NCI-H2081 (cell line): ENCODE results near the gene GABARAPL1.
"Not testable (repeated sequence)": the region's sequence is repeated elsewhere in the genome, so short reads cannot be mapped to it uniquely, and the experiment has no call there.

Experiments
- DNase-seq, 2 experiments: peaks; one replicate each; lab custom pipeline; 2025; lab: John Stamatoyannopoulos, UW

GABARAPL1 gene

DNA sequence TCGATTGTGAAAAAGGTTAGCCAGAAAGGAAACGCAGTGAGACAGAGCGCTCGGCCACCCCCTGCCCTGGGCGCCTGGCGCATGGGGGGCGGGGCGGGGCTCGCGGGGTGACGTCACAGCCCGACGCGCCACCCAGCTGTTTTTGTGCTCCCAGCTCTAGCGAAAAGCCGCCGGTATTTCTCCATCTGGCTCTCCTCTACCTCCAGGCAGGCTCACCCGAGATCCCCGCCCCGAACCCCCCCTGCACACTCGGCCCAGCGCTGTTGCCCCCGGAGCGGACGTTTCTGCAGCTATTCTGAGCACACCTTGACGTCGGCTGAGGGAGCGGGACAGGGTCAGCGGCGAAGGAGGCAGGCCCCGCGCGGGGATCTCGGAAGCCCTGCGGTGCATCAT, at the start of gene GABARAPL1:
TSS of gene GABARAPL1 (plus strand) at position 139 of the 393 bp plus-strand sequence. CDS start at position 392, 253 bp downstream.
- DNase-seq: peak; percentile 54 to 64

DNA sequence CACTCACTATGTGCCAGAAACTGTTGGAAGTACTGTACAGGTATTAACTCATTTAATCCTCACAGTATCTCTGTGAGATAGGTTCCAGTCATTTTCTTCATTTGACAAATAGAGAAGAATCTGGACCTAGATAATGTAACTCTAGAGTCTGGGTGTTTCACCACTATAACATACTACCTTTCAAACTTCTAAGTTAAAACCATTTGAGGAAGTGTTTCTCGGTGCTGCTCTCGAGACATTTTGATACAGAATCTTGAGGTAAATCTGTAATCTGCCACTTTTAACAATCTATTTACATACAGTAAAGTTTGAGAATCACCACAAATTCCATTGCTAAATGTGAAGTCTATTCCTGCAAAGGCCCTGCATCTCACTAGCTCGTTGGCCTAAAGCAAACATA, 49.6 kb upstream of the GABARAPL1 start:
- DNase-seq: no peak

DNA sequence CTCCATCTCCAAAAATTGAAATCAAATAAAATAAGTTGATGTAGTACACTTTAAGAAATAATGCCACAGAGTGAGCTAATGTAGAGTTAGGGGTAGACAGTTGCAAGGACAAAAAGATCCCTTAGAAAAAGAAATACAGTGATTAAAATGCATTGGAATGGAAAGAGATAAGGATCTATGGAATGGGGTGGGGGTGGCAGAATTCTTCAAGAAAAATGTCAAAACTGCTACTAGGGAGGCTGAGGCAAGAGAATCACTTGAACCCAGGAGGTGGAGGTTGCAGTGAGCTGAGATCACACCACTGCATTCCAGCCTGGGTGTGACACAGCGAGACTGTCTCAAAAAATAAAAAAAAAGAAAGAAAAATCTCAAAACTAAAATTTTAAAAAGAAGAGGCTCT, 47.3 kb upstream of the GABARAPL1 start:
- no peak for DNase-seq

DNA sequence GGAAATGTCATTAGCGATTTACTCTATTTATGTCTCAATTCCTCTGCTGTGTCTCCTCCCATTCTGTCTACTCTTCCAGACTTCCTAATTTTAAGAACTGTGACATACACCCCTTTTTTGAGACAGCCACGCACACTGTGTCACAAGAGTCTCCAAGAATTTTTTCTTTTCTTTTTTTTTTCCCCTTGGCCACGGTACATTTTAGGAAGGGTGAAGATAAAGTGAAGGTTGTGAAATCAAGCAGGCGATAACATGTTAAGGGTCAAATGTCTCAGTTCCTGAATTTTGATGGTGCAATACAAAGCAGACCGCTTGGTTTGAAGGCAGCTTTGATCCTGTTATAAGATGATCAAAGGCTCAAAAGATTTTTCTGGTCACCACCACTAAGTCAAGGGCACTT, 45.1 kb upstream of the GABARAPL1 start:
- no peak for DNase-seq

DNA sequence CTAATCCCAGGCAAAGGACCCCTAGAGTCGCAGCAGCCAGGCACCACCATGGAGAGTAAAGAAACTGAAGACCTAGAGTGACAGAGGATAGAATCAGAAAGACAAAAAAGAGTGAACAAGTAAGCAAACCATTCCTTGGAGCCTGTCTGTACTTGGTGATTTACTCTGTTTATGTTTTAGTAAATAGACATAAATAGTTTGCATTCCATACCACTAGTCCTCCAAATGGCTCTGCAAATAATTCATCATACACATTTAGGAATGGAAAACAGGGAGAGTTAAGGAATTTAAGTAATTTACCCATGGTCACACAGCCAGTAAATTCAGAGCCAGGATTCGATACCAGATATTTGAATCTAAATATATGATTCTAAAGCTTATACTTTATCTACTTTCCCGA, 43.6 kb upstream of the GABARAPL1 start:
- no peak for DNase-seq

DNA sequence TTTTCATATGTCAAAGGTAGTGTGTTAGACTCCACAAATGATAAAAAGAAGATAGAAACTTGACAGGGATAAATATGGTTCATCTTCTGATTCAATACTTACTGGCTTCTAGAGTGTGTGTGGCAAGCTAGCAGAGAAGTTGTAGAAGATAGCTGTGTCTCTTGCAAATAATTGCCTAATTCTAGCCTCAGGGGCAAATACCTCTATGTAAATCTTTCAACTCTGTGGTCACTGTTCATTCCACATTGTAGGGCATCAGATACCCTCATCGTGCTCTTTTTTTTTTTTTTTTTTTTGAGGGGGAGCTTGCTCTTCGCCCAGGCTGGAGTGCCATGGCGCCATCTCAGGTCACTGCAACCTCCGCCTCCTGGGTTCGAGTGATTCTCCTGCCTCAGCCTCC, 42.5 kb upstream of the GABARAPL1 start:
- no peak for DNase-seq

DNA sequence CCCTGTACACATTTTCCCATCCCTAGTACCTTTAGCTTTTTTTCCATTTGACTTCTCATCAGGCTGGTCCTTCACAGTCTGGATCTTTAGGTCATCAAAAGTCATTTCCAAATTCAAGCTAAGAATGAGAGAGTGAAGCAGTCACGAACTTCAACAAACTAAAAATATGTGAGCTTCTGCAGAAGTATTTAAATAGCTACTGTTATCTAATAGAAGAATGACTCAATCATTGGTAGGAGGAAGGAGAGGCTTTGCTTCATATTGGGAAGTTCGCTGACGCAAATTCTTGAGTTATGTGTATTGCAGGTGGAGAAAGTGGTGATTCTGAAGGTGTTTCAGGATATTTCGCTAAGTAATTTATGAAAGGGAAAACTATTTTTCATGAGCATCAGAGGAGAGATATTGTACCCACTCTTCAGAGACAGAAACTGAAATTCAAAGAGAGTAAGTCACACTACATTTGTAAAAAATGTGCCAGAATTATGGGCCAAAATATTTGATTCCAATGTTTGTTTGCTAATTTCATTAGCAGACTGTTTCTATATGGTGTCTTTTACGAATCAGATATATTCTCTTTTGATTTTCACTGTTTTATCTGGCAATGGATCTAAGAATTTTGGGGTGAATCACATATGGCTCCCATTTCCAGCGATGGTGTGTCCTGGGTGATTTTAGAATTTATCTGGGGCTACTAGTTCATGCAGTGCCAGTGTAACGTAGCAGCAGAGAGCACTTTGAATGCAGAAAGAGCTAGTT, 40.5 kb upstream of the GABARAPL1 start, which contains the start of gene OLR1:
TSS of gene OLR1 (minus strand) at position 160 of the 756 bp plus-strand sequence. CDS start at position 105, 55 bp downstream.
- DNase-seq: no peak

DNA sequence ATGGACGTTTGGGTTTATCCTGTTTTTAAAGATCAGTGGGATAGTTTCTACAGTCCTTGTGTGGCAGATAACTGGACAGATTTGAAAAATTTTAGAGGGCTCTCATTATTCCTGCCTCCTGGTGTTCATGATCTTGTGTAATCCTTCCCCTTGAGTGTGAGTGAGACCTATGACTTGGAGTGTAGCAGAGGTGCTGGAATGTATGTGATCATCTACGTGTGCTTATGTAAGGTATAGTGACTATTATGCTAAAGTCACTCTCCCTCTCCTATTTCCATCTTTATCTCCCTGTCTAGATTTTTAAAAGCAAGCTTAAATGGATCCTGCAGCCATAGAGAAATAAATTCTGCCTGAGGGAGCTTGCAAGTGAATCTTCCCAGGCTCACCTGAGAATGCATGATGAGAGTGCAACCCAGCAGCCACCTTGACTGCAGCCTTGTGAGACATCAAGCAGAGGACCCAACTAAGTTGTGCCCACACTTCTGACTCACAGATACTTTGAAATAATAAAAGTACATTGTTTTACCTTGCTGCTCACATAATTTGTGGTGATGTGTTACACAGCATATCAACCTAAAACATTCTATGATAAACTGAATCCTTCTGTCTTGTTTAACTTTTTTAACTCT, 37.6 kb upstream of the GABARAPL1 start:
- DNase-seq: no peak

DNA sequence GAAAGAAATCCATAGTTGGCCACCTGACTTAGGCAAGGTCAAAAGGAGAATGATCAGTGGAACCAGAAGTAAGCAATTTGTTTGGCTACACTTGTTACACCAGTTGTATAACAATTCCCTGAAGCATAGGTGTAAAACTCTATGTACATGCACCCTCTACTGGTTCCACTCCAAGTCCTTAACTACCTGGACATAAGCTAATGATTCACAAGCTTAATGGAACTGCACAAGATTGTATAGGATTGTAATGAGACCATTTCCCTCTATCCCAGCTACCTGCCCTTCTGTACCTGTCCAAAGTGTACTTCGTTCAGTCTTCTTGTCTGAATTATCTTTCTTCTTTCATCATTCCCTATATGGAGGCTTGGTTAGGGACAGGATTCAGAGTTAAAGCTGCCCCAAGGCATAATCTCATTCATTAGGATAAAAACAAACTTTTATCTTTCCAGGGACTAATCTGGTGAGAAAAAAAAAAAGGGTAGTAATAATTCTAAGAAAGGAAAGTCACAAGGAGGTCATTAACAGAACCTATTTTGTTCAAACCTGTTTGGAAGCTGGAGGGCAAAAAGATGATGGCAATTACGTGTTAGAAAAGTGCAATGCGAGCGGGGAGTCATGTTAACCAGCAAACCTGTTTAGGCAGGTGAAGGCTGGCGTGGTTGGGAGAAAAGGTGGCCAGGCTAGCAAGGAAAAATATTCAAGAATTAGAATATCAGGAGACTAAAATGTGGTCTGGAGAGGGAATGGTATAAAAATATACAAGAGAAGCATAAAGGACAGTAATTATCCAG, 36.6 kb upstream of the GABARAPL1 start:
- no peak for DNase-seq

DNA sequence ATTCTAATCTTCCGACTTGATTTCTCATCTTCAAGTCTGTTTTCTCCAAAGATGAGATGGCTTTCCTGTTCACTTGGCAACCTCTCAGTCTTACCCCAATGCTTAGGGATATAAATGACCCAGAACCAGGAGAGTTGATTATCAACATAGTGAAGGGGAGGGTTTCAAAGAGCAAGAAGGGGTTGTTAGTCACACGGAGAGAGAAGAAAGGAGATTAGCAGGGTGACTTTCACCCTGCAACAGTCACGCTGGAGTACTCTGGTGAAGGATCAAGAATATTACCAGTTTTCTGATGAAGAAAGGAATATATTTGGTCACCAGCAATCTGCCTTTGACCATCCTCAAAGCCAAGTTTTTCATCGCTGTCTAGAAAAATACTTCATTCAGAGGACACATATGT, 33.9 kb upstream of the GABARAPL1 start, which contains the start of gene TMEM52B:
TSS of gene TMEM52B (plus strand) at position 212 of the 400 bp plus-strand sequence. CDS start 543 bp downstream, outside the sequence.
- DNase-seq: no peak

DNA sequence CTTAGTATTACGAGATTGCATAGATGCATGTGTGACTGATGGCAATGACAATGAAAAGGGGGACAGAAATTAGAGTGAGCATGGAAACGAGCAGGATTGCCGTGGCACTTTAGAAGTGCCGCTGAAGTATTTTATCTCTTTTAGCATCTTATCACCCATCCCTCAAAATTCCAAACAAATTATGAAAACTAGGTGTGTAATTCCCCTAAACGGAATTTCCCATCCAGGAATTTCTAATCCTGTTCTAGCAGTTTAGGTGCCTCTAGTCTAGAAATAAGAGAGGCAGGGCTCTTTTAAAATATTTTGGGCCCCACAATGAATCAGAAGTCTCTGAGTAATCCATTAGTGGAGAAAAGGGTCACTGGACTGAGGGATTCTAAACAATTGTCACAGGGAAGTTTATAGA, 32.9 kb upstream of the GABARAPL1 start:
- DNase-seq: no peak

DNA sequence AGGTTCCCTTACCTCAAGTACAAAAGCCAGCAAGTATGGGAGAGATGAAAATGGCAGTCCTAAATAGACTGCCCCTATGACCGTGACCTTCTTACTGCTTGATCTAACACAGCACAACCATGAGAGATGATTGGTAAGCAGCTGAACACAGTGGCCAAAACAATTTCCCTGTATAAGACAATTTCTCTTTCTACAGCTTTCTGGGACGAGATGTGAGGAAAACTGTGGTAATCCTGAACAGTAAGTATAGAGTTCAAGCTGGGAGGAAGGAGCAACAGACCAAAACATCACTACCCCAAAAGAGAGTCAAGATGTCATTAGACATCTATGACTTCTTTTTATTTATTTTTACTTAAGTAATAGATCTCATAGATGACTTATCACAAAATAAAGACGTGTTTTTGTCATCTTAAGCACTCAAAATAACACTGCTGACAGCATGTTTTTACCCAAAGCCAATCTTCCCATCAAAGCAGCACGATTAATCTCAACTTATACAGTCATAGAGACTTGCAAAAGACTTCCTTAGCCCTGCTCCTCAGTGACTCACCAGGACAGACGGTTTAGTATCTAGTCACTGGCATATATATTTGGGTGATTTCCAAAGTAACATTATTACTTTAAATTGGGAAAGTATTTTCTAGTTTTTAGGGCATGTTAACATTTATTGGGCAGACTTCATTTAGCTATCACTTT, 30.2 kb upstream of the GABARAPL1 start:
- DNase-seq: no peak

DNA sequence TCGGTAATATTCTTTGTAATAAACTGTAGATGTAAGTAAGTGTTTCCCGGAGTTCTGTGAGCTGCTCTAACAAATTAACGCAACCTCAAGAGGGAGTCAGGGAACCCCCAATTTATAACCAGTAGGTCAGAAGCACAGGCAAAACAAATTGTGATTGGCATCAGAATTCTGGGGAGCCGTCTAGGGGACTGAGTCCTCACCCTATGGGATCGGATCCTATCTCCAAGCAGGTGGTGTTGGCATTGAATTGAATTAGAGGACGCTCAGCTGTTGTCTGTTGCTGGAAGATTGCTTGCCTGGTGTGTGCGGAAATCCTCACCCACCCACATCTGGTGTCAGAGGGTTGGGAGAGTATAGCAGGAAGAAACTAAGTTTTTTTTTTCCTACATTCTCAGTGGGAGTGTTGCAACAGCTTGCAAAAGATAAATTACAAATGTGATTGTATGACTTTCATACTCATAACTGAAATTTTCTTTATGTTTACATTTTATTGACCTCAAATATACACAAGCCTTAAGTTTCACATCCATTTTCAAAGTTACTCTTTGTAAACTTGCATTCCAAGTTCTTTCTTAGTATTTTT, 28.3 kb upstream of the GABARAPL1 start:
- no peak for DNase-seq

DNA sequence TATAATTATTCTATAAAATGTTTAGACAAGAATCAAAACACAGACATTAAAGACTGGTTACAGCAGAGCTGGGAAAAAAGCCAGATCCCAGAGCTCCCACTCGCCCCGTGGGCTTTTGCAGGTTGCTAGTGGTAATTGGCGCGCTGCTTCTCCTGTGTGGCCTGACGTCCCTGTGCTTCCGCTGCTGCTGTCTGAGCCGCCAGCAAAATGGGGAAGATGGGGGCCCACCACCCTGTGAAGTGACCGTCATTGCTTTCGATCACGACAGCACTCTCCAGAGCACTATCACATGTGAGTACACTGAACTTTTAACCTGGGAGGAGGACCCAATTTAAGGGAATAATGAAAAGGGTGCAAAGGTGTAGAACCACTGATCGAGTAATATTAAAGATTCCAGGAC, 26.4 kb upstream of the GABARAPL1 start:
- DNase-seq: no peak

DNA sequence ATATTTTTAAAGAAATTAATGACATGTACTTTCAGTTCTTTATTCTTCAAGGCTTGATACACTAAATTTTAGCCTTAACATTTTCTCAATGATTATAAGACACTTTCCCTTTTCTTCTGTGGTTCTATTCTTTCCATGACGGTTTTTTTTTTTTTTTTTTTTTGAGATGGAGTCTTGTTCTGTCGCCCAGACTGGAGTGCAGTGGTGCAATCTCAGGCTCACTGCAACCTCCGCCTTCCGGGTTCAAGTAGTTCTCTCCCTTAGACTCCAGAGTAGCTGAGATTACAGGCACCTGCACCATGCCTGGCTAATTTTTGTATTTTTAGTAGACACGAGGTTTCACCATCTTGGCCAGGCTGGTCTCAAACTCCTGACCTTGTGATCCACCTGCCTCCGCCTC, 25.7 kb upstream of the GABARAPL1 start:
- DNase-seq: not testable (repeated sequence)

DNA sequence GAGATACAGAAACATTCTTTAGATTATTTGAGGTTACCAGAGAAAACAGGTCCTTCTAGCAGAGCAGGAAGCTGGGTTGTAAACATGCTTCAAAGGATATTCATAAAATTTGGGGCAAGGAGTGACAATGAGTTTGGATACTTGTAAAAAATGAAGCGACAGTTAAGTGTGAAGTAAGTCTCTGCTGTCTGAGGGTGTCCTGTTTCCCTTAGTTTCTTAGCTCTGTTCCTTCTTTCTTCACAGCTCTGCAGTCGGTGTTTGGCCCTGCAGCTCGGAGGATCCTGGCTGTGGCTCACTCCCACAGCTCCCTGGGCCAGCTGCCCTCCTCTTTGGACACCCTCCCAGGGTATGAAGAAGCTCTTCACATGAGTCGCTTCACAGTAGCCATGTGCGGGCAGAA, 23.0 kb upstream of the GABARAPL1 start:
- no peak for DNase-seq

DNA sequence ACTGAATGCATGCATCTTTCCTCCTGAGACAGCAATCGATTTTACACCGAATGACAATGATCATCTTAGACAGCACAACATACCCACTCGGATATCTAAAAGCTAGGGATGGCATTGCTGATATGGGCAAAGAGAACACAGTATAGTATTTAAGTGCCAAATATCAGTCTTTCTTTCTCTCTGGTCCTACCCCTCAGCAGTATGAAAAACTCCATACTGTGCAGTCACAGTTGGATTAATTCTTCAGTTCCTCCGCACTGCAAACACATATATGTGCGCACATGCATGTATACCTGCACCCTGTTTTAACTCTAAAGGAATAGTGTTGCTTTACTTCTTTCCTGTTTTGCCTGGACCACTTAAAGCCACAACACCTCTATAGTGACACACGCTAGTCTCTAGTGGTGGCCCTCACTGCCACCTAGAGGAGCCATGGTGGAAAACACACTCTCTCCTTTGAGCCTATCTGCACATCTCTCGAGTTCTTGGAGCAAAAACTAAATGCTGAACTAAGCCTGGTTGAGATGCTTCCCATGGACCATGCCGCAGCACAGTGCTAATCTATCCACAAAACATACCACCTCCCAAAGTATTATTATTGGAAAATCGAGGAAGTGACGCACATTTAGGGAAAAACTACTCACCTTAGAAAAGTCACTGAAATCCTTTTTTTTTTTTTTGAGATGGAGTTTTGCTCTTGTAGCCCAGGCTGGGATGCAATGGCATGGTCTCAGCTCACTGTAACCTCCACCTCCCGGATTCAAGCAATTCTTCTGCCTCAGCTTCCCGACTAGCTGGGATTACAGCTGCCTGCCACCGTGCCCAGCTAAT, 21.9 kb upstream of the GABARAPL1 start:
- peak; percentile 6 to 58 for DNase-seq

DNA sequence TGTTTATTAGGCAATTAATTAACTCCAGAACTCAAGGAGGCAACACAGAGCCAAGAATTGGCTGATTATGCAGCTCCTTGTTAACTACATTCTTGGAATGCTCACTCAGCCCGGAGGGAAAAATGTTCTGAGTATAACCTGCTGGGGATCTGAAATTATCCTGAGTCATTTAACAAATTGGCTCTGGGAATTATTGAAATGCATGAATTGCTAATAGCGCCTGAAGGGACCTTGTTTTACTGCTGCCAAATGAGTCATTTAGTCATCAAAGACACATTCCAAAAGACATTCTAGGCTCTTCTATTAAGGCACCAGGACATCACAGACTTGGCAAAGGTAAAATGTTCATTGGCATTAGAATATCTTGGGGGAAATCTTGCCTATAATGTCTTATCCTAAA, 20.8 kb upstream of the GABARAPL1 start:
- DNase-seq: no peak

DNA sequence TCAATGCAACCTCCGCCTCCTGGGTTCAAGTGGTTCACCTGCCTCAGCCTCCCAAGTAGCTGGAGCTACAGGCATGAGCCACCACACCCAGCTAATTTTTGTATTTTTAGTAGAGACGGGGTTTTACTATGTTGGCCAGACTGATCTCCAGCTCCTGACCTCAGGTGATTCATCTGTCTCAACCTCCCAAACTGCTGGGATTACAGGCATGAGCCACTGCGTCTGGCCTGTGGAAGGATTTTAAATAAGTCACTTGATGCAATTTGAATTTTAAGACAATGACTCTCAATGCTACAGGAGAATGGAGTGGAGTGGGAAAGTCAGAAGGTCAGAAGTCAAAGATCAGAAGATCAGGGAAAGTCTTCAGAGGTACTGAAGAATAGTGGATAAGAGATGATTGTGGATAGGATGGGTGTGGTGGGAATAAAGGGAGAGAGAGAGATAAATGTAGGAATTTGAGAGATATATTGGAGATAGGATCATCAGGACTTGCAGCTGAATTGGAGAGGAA, 18.5 kb upstream of the GABARAPL1 start:
- no peak for DNase-seq

DNA sequence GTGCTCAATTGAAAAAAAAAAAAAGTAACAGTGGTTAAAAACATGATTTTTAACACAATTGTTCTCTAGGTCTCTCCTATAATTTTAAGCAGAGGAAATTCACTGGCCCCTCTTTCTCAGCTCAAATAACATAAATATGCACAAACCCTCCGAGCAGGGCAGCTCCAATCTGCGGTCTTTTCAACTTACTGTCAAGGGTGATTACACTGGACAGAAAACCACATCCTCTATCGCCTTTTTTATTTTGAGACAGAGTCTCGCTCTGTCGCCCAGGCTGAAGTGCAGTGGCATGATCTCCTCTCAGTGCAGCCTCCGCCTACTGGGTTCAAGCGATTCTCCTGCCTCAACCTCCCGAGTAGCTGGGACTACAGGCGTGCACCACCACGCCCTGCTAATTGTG, 16.5 kb upstream of the GABARAPL1 start:
- no peak for DNase-seq

DNA sequence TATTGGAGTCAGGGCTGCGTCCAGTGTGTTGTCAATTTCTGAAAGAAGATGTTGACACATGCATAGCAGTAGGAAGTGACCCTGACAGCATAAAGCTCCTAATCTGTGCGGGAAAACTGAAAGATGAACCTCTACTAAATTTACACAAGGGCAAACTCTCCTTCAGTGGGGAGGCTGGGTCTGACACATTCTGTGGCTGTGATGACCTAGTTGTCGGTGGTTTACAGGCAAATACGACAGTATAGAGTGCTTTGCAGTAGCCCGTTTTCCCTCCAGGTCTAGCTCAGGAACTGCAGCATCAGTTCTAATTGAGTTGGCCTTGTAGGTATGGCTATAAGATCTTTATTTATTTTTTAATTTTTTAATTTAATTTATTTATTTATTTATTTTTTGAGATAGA, 14.8 kb upstream of the GABARAPL1 start:
- no peak for DNase-seq
